ENCODE results near the gene CFHR3. TPM values are rescaled to one million over a fixed set of nuclear protein-coding genes. Genes with fewer than 3 reads are reported as not detected.

CFHR3 gene
- polyA plus RNA-seq (not detected in 2 replicates), polyA minus RNA-seq (not detected in 2 replicates)

DNA sequence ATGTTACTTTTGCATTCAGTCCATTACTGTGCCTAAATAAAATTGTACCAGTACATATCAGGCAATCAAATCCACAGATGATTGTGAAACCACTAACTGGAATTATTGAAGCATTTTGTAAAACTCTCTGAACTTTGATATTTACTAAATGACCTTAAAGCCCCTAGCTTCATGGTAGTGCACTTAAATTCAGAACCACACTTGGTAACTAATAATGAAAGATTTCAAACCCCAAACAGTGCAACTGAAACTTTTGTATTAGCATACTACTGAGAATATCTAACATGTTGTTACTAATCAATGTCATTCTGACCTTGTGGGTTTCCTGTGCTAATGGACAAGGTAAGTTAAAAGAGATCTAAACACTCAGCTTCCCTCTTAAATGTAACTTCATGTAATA is at the start of gene CFHR3:
Gene CFHR3, plus strand, starts transcription at position 238 of the 400 bp plus-strand sequence. Its CDS starts 47 bp downstream, at position 285.
- Histone ChIP-seq H3K36me3 (ENCODE audit: insufficient read depth, low read length) (no peaks in the 10 kb centered on the region), H3F3A (ENCODE audit: insufficient read depth, low read length, poor library complexity, severe bottlenecking) (no peaks in the 10 kb centered on the region), H2AFZ (ENCODE audit: low read depth, low read length) (no peak within 1 kb of the TSS), H3K27me3 (ENCODE audit: insufficient read depth, low read depth, low read length) (no peaks in the 10 kb centered on the region), H3K27ac (ENCODE audit: low read length) (no peak within 1 kb of the TSS), H3K4me2 (ENCODE audit: low read length) (no peak within 1 kb of the TSS), H4K20me1 (ENCODE audit: insufficient read depth) (no peaks in the 10 kb centered on the region), H3K9me3 (ENCODE audit: low read length) (no peaks in the 10 kb centered on the region), H3K9me2 (ENCODE audit: insufficient read depth, low read length) (no peaks in the 10 kb centered on the region), H3K9ac (ENCODE audit: low read length) (no peak within 1 kb of the TSS), H3K4me3 (ENCODE audit: low read length) (no peak within 1 kb of the TSS), H3K79me2 (replicated peaks; ENCODE audit: insufficient read depth, low read length) (no peaks in the 10 kb centered on the region)
- TF ChIP-seq MXI1 (conservative IDR thresholded peaks at IDR 0.05; ENCODE audit: poor library complexity, severe bottlenecking) (no peak), RAD21 (conservative IDR thresholded peaks at IDR 0.05) (no peak), SMC3 (conservative IDR thresholded peaks at IDR 0.05; ENCODE audit: poor library complexity) (no peak), EP300 (conservative IDR thresholded peaks at IDR 0.05; ENCODE audit: poor library complexity, severe bottlenecking) (no peak), POLR2AphosphoS5 (IDR thresholded peaks at IDR 0.05) (no peak), TAF1 (IDR thresholded peaks at IDR 0.05; ENCODE audit: low read depth) (no peak), EZH2 (IDR thresholded peaks at IDR 0.05; ENCODE audit: borderline replicate concordance, insufficient read depth, low read length, poor library complexity, severe bottlenecking) (no peak)
- TF ChIP-seq, protein P1, sequence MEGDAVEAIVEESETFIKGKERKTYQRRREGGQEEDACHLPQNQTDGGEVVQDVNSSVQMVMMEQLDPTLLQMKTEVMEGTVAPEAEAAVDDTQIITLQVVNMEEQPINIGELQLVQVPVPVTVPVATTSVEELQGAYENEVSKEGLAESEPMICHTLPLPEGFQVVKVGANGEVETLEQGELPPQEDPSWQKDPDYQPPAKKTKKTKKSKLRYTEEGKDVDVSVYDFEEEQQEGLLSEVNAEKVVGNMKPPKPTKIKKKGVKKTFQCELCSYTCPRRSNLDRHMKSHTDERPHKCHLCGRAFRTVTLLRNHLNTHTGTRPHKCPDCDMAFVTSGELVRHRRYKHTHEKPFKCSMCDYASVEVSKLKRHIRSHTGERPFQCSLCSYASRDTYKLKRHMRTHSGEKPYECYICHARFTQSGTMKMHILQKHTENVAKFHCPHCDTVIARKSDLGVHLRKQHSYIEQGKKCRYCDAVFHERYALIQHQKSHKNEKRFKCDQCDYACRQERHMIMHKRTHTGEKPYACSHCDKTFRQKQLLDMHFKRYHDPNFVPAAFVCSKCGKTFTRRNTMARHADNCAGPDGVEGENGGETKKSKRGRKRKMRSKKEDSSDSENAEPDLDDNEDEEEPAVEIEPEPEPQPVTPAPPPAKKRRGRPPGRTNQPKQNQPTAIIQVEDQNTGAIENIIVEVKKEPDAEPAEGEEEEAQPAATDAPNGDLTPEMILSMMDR (IDR thresholded peaks at IDR 0.05; ENCODE audit: poor library complexity, severe bottlenecking) = no peak
- TF ChIP-seq, protein P2, sequence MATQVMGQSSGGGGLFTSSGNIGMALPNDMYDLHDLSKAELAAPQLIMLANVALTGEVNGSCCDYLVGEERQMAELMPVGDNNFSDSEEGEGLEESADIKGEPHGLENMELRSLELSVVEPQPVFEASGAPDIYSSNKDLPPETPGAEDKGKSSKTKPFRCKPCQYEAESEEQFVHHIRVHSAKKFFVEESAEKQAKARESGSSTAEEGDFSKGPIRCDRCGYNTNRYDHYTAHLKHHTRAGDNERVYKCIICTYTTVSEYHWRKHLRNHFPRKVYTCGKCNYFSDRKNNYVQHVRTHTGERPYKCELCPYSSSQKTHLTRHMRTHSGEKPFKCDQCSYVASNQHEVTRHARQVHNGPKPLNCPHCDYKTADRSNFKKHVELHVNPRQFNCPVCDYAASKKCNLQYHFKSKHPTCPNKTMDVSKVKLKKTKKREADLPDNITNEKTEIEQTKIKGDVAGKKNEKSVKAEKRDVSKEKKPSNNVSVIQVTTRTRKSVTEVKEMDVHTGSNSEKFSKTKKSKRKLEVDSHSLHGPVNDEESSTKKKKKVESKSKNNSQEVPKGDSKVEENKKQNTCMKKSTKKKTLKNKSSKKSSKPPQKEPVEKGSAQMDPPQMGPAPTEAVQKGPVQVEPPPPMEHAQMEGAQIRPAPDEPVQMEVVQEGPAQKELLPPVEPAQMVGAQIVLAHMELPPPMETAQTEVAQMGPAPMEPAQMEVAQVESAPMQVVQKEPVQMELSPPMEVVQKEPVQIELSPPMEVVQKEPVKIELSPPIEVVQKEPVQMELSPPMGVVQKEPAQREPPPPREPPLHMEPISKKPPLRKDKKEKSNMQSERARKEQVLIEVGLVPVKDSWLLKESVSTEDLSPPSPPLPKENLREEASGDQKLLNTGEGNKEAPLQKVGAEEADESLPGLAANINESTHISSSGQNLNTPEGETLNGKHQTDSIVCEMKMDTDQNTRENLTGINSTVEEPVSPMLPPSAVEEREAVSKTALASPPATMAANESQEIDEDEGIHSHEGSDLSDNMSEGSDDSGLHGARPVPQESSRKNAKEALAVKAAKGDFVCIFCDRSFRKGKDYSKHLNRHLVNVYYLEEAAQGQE (IDR thresholded peaks at IDR 0.05; ENCODE audit: borderline replicate concordance) = no peak

DNA sequence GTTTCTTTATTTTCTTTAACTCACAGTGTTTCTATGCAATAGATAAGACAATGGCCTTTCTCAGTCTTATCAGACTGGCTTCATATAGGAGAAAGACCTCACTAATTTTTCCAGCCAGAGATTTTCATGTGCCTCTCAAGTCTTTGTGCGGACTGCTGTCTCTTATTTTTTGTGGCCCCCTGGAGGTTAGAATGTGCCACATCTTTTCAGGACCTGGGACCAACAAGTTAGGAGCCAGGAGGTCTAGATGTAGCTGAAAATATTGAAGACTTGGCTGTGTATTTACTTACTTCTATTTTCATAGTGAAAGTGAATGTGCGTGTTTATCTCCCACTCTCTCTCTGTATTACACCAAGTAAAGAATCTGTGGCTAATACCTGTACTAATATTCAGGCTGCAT is 42.1 kb upstream of the CFHR3 start:
- Histone ChIP-seq H3K27ac (ENCODE audit: low read length) (no peak overlapping the region), H4K20me1 (ENCODE audit: insufficient read depth) (no peaks in the 10 kb centered on the region), H3K9me2 (ENCODE audit: insufficient read depth, low read length) (no peaks in the 10 kb centered on the region), H2AFZ (ENCODE audit: low read depth, low read length) (no peak overlapping the region), H3K4me2 (ENCODE audit: low read length) (no peak overlapping the region), H3F3A (ENCODE audit: insufficient read depth, low read length, poor library complexity, severe bottlenecking) (no peaks in the 10 kb centered on the region), H3K36me3 (ENCODE audit: insufficient read depth, low read length) (no peaks in the 10 kb centered on the region), H3K4me3 (ENCODE audit: low read length) (no peak overlapping the region), H3K9ac (ENCODE audit: low read length) (no peak overlapping the region), H3K79me2 (replicated peaks; ENCODE audit: insufficient read depth, low read length) (no peaks in the 10 kb centered on the region), H3K9me3 (ENCODE audit: low read length) (no peaks in the 10 kb centered on the region), H3K27me3 (ENCODE audit: insufficient read depth, low read depth, low read length) (no peaks in the 10 kb centered on the region)
- TF ChIP-seq SMC3 (conservative IDR thresholded peaks at IDR 0.05; ENCODE audit: poor library complexity) (no peak), POLR2AphosphoS5 (IDR thresholded peaks at IDR 0.05) (no peak), EZH2 (IDR thresholded peaks at IDR 0.05; ENCODE audit: borderline replicate concordance, insufficient read depth, low read length, poor library complexity, severe bottlenecking) (no peak), TAF1 (IDR thresholded peaks at IDR 0.05; ENCODE audit: low read depth) (no peak), MXI1 (conservative IDR thresholded peaks at IDR 0.05; ENCODE audit: poor library complexity, severe bottlenecking) (no peak), RAD21 (conservative IDR thresholded peaks at IDR 0.05) (no peak), EP300 (conservative IDR thresholded peaks at IDR 0.05; ENCODE audit: poor library complexity, severe bottlenecking) (no peak)
- TF ChIP-seq, protein P2 (IDR thresholded peaks at IDR 0.05; ENCODE audit: borderline replicate concordance) = no peak
- TF ChIP-seq, protein P1 (IDR thresholded peaks at IDR 0.05; ENCODE audit: poor library complexity, severe bottlenecking) = no peak
